Measurements from ENCODE around the gene KYNU. TPM values are rescaled to one million over a fixed set of nuclear protein-coding genes. Genes with fewer than 3 reads are reported as not detected.

The KYNU gene
- total RNA-seq: under 1 TPM in 1 of 2 donors, not detected in 1; 0.56 TPM

- Mint-ChIP-seq H3K4me1 (ENCODE audit: low read depth in 2 of 2) (no peaks in the 10 kb centered on the region), H3K4me3 (no peak within 1 kb of the TSS), H3K27ac (no peak within 1 kb of the TSS), H3K36me3 (no peaks in the 10 kb centered on the region), H3K9me3 (no peaks in the 10 kb centered on the region), H3K27me3 (peaks cover 0 to 3% of the 10 kb centered on the region in 2 donors)
- no peak for DNase-seq (ENCODE audit: low spot score)
- no peak for ATAC-seq
These were observed at the start of gene KYNU for GRCh38 chr2:142877216-142877838. TSS of gene KYNU (plus strand) at chr2:142877664. CDS start at chr2:142885368, 7,704 bp downstream.

- DNase-seq (ENCODE audit: low spot score): no peak
- no peaks in the 10 kb centered on the region for H3K4me1 Mint-ChIP-seq (ENCODE audit: low read depth in 2 of 2)
- H3K36me3 Mint-ChIP-seq: no peaks in the 10 kb centered on the region
- no peaks in the 10 kb centered on the region for H3K9me3 Mint-ChIP-seq
- H3K4me3 Mint-ChIP-seq: no peak overlapping the region
- no peak overlapping the region for H3K27ac Mint-ChIP-seq
- peaks cover 0 to 3% of the 10 kb centered on the region in 2 donors for H3K27me3 Mint-ChIP-seq
- no peak for ATAC-seq
These were observed 43.4 kb upstream of the KYNU start for GRCh38 chr2:142834021-142834420.

GRCh38 chr2:142840436-142840835 lies 37.0 kb upstream of the KYNU start:
- Mint-ChIP-seq H3K4me1 (ENCODE audit: low read depth in 2 of 2) (no peaks in the 10 kb centered on the region), H3K36me3 (no peaks in the 10 kb centered on the region), H3K27ac (no peak overlapping the region), H3K27me3 (peaks cover 0 to 3% of the 10 kb centered on the region in 2 donors), H3K9me3 (no peaks in the 10 kb centered on the region), H3K4me3 (no peak overlapping the region)
- DNase-seq (ENCODE audit: low spot score): no peak
- ATAC-seq: no peak

- no peak overlapping the region for H3K4me3 Mint-ChIP-seq
- H3K9me3 Mint-ChIP-seq: no peaks in the 10 kb centered on the region
- DNase-seq (ENCODE audit: low spot score) (no peak), ATAC-seq (no peak)
- no peaks in the 10 kb centered on the region for H3K36me3 Mint-ChIP-seq
- no peaks in the 10 kb centered on the region for H3K27me3 Mint-ChIP-seq
- H3K4me1 Mint-ChIP-seq (ENCODE audit: low read depth in 2 of 2): no peaks in the 10 kb centered on the region
- H3K27ac Mint-ChIP-seq: no peak overlapping the region
These were observed 35.7 kb upstream of the KYNU start for GRCh38 chr2:142841788-142842187.

GRCh38 chr2:142842369-142842768 lies 35.1 kb upstream of the KYNU start:
- no peak for ATAC-seq
- no peaks in the 10 kb centered on the region for H3K9me3 Mint-ChIP-seq
- H3K4me3 Mint-ChIP-seq: no peak overlapping the region
- H3K4me1 Mint-ChIP-seq (ENCODE audit: low read depth in 2 of 2): no peaks in the 10 kb centered on the region
- no peaks in the 10 kb centered on the region for H3K36me3 Mint-ChIP-seq
- no peaks in the 10 kb centered on the region for H3K27me3 Mint-ChIP-seq
- no peak overlapping the region for H3K27ac Mint-ChIP-seq
- DNase-seq (ENCODE audit: low spot score): no peak

GRCh38 chr2:142843731-142844130 lies 33.7 kb upstream of the KYNU start:
- H3K36me3 Mint-ChIP-seq: no peaks in the 10 kb centered on the region
- H3K27me3 Mint-ChIP-seq: no peaks in the 10 kb centered on the region
- H3K27ac Mint-ChIP-seq: no peak overlapping the region
- no peaks in the 10 kb centered on the region for H3K9me3 Mint-ChIP-seq
- no peak overlapping the region for H3K4me3 Mint-ChIP-seq
- ATAC-seq: no peak
- no peak for DNase-seq (ENCODE audit: low spot score)
- no peaks in the 10 kb centered on the region for H3K4me1 Mint-ChIP-seq (ENCODE audit: low read depth in 2 of 2)

- no peak overlapping the region for H3K27ac Mint-ChIP-seq
- DNase-seq (ENCODE audit: low spot score) (no peak), ATAC-seq (no peak)
- H3K27me3 Mint-ChIP-seq: peaks cover 0 to 2% of the 10 kb centered on the region in 2 donors
- H3K4me1 Mint-ChIP-seq (ENCODE audit: low read depth in 2 of 2): no peaks in the 10 kb centered on the region
- no peaks in the 10 kb centered on the region for H3K9me3 Mint-ChIP-seq
- H3K4me3 Mint-ChIP-seq: no peak overlapping the region
- no peaks in the 10 kb centered on the region for H3K36me3 Mint-ChIP-seq
These were observed 29.3 kb upstream of the KYNU start for GRCh38 chr2:142848023-142848606.

- ATAC-seq: no peak
- H3K4me1 Mint-ChIP-seq (ENCODE audit: low read depth in 2 of 2): no peaks in the 10 kb centered on the region
- no peak overlapping the region for H3K27ac Mint-ChIP-seq
- H3K36me3 Mint-ChIP-seq: no peaks in the 10 kb centered on the region
- peaks cover 0 to 5% of the 10 kb centered on the region in 2 donors for H3K27me3 Mint-ChIP-seq
- no peak overlapping the region for H3K4me3 Mint-ChIP-seq
- no peak for DNase-seq (ENCODE audit: low spot score)
- no peaks in the 10 kb centered on the region for H3K9me3 Mint-ChIP-seq
These were observed 27.6 kb upstream of the KYNU start for GRCh38 chr2:142849820-142850219.

- Mint-ChIP-seq H3K27ac (no peak overlapping the region), H3K9me3 (no peaks in the 10 kb centered on the region), H3K36me3 (no peaks in the 10 kb centered on the region), H3K4me1 (ENCODE audit: low read depth in 2 of 2) (no peaks in the 10 kb centered on the region), H3K27me3 (peaks cover 0 to 5% of the 10 kb centered on the region in 2 donors), H3K4me3 (no peak overlapping the region)
- DNase-seq (ENCODE audit: low spot score): no peak
- no peak for ATAC-seq
These were observed 23.6 kb upstream of the KYNU start for GRCh38 chr2:142853912-142854311.

- Mint-ChIP-seq H3K36me3 (no peaks in the 10 kb centered on the region), H3K4me1 (ENCODE audit: low read depth in 2 of 2) (no peaks in the 10 kb centered on the region), H3K9me3 (no peaks in the 10 kb centered on the region), H3K4me3 (no peak overlapping the region), H3K27ac (no peak overlapping the region), H3K27me3 (peaks cover 0 to 3% of the 10 kb centered on the region in 2 donors)
- no peak for DNase-seq (ENCODE audit: low spot score)
- ATAC-seq: no peak
These were observed 20.0 kb upstream of the KYNU start for GRCh38 chr2:142857256-142858164.

GRCh38 chr2:142858961-142859360 lies 18.5 kb upstream of the KYNU start:
- no peaks in the 10 kb centered on the region for H3K4me1 Mint-ChIP-seq (ENCODE audit: low read depth in 2 of 2)
- ATAC-seq (no peak), DNase-seq (ENCODE audit: low spot score) (no peak)
- no peak overlapping the region for H3K4me3 Mint-ChIP-seq
- H3K9me3 Mint-ChIP-seq: no peaks in the 10 kb centered on the region
- H3K36me3 Mint-ChIP-seq: no peaks in the 10 kb centered on the region
- H3K27ac Mint-ChIP-seq: no peak overlapping the region
- peaks cover 0 to 3% of the 10 kb centered on the region in 2 donors for H3K27me3 Mint-ChIP-seq

- Mint-ChIP-seq H3K4me1 (ENCODE audit: low read depth in 2 of 2) (peaks cover 10 to 13% of the 10 kb centered on the region in 2 donors), H3K27ac (no peak overlapping the region), H3K9me3 (no peaks in the 10 kb centered on the region), H3K27me3 (no peaks in the 10 kb centered on the region), H3K4me3 (no peak overlapping the region), H3K36me3 (no peaks in the 10 kb centered on the region)
- DNase-seq (ENCODE audit: low spot score): no peak
- no peak for ATAC-seq
These were observed 15.2 kb upstream of the KYNU start for GRCh38 chr2:142862299-142862698.

- Mint-ChIP-seq H3K27ac (no peak overlapping the region), H3K36me3 (no peaks in the 10 kb centered on the region), H3K27me3 (no peaks in the 10 kb centered on the region), H3K4me1 (ENCODE audit: low read depth in 2 of 2) (peaks cover 13 to 18% of the 10 kb centered on the region in 2 donors), H3K4me3 (no peak overlapping the region), H3K9me3 (no peaks in the 10 kb centered on the region)
- DNase-seq (ENCODE audit: low spot score) (no peak), ATAC-seq (no peak)
These were observed 14.6 kb upstream of the KYNU start for GRCh38 chr2:142862847-142863246.

GRCh38 chr2:142863485-142863961 lies 13.9 kb upstream of the KYNU start:
- no peak for DNase-seq (ENCODE audit: low spot score)
- Mint-ChIP-seq H3K9me3 (no peaks in the 10 kb centered on the region), H3K36me3 (no peaks in the 10 kb centered on the region), H3K4me3 (no peak overlapping the region), H3K4me1 (ENCODE audit: low read depth in 2 of 2) (peaks cover 14 to 20% of the 10 kb centered on the region in 2 donors), H3K27ac (no peak overlapping the region), H3K27me3 (no peaks in the 10 kb centered on the region)
- no peak for ATAC-seq
